ENCODE measurements around the gene MOGAT1.

Gene MOGAT1

GRCh38 chr2:222641336-222641735, 30.1 kb upstream of the MOGAT1 start:
- DNase-seq (ENCODE audit: low spot score): no peak
- no peak for TF ChIP-seq CTCF (IDR thresholded peaks at IDR 0.05; ENCODE audit: extremely low read depth, missing control alignments)

- TF ChIP-seq CTCF (IDR thresholded peaks at IDR 0.05; ENCODE audit: extremely low read depth, missing control alignments): no peak
- no peak for DNase-seq (ENCODE audit: low spot score)
Measured at GRCh38 chr2:222643134-222643533, 28.3 kb upstream of the MOGAT1 start.

DNA sequence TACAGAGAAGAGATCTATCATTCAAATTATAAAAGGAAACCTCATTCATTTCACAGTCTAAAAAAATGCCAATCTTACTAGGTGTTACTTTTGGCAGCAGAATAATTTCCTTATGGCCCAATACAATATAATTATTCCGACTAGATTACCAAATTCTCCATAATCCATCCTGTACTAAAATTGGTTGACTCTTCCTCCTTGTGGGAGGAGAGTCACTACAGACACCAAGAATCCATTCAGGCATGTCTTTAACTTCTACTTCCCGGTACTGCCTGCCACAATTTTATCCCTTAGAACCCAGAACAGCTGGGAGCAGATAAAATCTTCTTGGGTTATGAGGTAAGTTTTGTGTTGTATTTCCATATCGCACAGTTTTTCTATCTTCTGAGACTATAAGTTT, 25.4 kb upstream of the MOGAT1 start:
- no peak for DNase-seq (ENCODE audit: low spot score)
- no peak for TF ChIP-seq CTCF (IDR thresholded peaks at IDR 0.05; ENCODE audit: extremely low read depth, missing control alignments)

DNA sequence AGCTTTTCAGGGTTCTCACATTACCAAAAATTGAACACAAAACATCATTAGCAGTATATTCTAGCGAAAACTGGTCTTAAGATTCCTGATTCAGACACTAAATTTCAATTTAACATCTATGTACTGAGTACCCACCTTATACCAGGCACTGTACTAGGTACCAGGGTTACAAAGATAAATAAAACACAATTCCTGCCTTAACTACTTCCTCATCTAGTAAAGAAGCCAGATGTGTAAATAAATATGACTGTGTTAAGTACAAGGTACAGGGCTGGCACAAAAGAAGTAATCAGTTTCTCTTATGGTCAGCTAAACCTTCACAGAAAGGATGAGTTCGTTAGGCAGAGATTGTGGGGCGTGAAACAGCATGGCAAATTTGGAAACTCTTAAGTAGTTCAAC, 21.7 kb upstream of the MOGAT1 start:
- no peak for TF ChIP-seq CTCF (IDR thresholded peaks at IDR 0.05; ENCODE audit: extremely low read depth, missing control alignments)

DNA sequence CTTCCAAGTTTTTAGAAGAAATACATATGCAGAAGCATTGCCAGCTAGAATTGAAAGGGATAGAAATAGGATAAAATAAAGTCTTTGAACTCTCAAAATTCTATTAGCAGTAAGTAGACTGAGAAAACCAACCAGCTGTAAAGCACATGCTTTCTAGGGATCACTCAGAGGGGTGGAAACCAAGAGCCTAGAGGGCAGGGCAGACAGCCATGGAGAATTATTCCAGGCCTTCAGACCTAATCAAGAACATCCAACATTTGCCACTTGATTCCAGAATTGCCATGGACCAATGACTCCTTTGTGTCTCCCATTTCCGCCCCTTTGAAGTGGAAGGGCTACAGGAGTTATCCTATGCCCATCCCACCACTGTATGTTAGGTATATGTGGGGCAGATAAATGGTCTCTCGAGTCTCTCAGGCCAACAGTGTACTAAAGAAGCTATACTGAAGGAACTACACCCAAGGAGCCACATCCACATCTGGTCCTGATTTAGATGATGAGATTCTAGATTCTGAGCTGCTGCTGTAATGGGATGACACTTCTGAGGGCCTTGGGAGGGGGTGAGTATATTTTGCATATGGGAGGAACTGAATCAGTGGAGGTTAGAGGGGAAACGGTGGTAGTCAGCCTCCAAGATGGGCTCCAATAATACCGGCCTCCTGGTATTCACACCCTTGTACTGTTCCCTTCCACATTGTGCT, 19.6 kb upstream of the MOGAT1 start:
- no peak for DNase-seq (ENCODE audit: low spot score)
- TF ChIP-seq CTCF (IDR thresholded peaks at IDR 0.05; ENCODE audit: extremely low read depth, missing control alignments): no peak

More for the DNA sequence above, 21.7 kb upstream of the MOGAT1 start:
- no peak for DNase-seq (ENCODE audit: low spot score)

- DNase-seq (ENCODE audit: low spot score): no peak
- no peak for TF ChIP-seq CTCF (IDR thresholded peaks at IDR 0.05; ENCODE audit: extremely low read depth, missing control alignments)
Measured at GRCh38 chr2:222652491-222653255, 18.8 kb upstream of the MOGAT1 start.

- no peak for TF ChIP-seq CTCF (IDR thresholded peaks at IDR 0.05; ENCODE audit: extremely low read depth, missing control alignments)
- no peak for DNase-seq (ENCODE audit: low spot score)
Measured at GRCh38 chr2:222653280-222653679, 18.2 kb upstream of the MOGAT1 start.
